Inferior parietal cortex (tissue), 1 donor: Measurements from ENCODE around the gene PRELP.

Source experiments
- DNase-seq: peaks from one replicate; pipeline ENCODE4 v3.0.0-alpha.2; 2016; ENCODE audit errors: extremely low spot score

Gene PRELP

GRCh38 chr1:203477748-203478147 lies 2.1 kb downstream of the PRELP start:
- DNase-seq, result no peak

- peak; percentile 66 for DNase-seq
These were observed 2.6 kb downstream of the PRELP start for GRCh38 chr1:203478231-203478630.

GRCh38 chr1:203478986-203479385 lies 3.4 kb downstream of the PRELP start:
- no peak for DNase-seq

- no peak for DNase-seq
These were observed 4.0 kb downstream of the PRELP start for GRCh38 chr1:203479646-203480045.

GRCh38 chr1:203480084-203480483 lies 4.5 kb downstream of the PRELP start:
- DNase-seq, result no peak

- no peak for DNase-seq
These were observed 5.0 kb downstream of the PRELP start for GRCh38 chr1:203480525-203481084.

- no peak for DNase-seq
These were observed 5.6 kb downstream of the PRELP start for GRCh38 chr1:203481196-203481595.

- DNase-seq, result no peak
These were observed 11.2 kb downstream of the PRELP start for GRCh38 chr1:203486618-203487370.

- DNase-seq, result no peak
These were observed 12.9 kb downstream of the PRELP start for GRCh38 chr1:203488539-203488938.

GRCh38 chr1:203490607-203491006 lies 15.0 kb downstream of the PRELP start:
- DNase-seq, result no peak

- DNase-seq, result no peak
These were observed 16.1 kb downstream of the PRELP start for GRCh38 chr1:203491664-203492063.

- DNase-seq, result no peak
These were observed 16.6 kb downstream of the PRELP start for GRCh38 chr1:203492082-203492747.

GRCh38 chr1:203492748-203493130 lies 17.1 kb downstream of the PRELP start:
- DNase-seq, result no peak

GRCh38 chr1:203493901-203494300 lies 18.3 kb downstream of the PRELP start, which contains the start of gene OPTC:
TSS of gene OPTC (plus strand) at chr1:203494153. CDS start at chr1:203496006, 1,853 bp downstream.
- DNase-seq, result no peak

GRCh38 chr1:203495845-203496244 lies 20.2 kb downstream of the PRELP start:
- DNase-seq, result no peak

GRCh38 chr1:203497269-203497777 lies 21.7 kb downstream of the PRELP start:
- no peak for DNase-seq

- no peak for DNase-seq
These were observed 24.2 kb downstream of the PRELP start for GRCh38 chr1:203499643-203500278.

GRCh38 chr1:203500279-203500678 lies 24.7 kb downstream of the PRELP start:
- DNase-seq, result no peak

GRCh38 chr1:203503836-203504235 lies 28.2 kb downstream of the PRELP start:
- no peak for DNase-seq

GRCh38 chr1:203504400-203505250 lies 29.0 kb downstream of the PRELP start:
- peak; percentile 93 for DNase-seq

GRCh38 chr1:203505526-203506204 lies 30.1 kb downstream of the PRELP start:
- no peak for DNase-seq
